ENCODE data around the gene PDIA5.

DNA sequence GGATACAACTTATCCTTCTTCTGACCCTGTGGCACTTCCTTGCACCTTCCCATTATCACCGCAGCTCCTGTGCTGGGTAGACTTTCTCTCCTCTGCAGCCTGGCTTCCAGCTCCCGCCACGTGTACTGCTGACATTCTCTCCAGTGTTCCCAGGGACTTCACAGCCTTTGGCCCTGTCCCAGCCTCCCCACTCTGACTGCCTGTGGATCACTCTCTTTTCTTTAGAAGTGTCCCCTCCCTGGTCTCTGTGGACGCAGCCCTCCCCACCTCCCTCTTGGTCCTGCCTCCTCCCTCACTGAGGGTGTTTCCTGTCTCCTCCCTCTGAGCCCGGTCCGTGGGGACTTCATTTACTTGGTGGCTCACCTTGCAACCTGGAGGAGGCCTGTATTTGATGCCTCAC, 17.4 kb downstream of the PDIA5 start:
- no peak for TF ChIP-seq EZH2 (IDR thresholded peaks at IDR 0.05; ENCODE audit: borderline replicate concordance, insufficient read depth, low read length, poor library complexity, severe bottlenecking)
- TF ChIP-seq, protein P1, sequence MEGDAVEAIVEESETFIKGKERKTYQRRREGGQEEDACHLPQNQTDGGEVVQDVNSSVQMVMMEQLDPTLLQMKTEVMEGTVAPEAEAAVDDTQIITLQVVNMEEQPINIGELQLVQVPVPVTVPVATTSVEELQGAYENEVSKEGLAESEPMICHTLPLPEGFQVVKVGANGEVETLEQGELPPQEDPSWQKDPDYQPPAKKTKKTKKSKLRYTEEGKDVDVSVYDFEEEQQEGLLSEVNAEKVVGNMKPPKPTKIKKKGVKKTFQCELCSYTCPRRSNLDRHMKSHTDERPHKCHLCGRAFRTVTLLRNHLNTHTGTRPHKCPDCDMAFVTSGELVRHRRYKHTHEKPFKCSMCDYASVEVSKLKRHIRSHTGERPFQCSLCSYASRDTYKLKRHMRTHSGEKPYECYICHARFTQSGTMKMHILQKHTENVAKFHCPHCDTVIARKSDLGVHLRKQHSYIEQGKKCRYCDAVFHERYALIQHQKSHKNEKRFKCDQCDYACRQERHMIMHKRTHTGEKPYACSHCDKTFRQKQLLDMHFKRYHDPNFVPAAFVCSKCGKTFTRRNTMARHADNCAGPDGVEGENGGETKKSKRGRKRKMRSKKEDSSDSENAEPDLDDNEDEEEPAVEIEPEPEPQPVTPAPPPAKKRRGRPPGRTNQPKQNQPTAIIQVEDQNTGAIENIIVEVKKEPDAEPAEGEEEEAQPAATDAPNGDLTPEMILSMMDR (IDR thresholded peaks at IDR 0.05; ENCODE audit: poor library complexity, severe bottlenecking), result no peak
- TF ChIP-seq TAF1 (IDR thresholded peaks at IDR 0.05; ENCODE audit: low read depth), result no peak
- no peak for TF ChIP-seq RAD21 (conservative IDR thresholded peaks at IDR 0.05)
- TF ChIP-seq MXI1 (conservative IDR thresholded peaks at IDR 0.05; ENCODE audit: poor library complexity, severe bottlenecking), result no peak
- TF ChIP-seq POLR2AphosphoS5 (IDR thresholded peaks at IDR 0.05), result no peak
- no peak for TF ChIP-seq SMC3 (conservative IDR thresholded peaks at IDR 0.05; ENCODE audit: poor library complexity)
- TF ChIP-seq EP300 (conservative IDR thresholded peaks at IDR 0.05; ENCODE audit: poor library complexity, severe bottlenecking), result no peak
- TF ChIP-seq, protein P2, sequence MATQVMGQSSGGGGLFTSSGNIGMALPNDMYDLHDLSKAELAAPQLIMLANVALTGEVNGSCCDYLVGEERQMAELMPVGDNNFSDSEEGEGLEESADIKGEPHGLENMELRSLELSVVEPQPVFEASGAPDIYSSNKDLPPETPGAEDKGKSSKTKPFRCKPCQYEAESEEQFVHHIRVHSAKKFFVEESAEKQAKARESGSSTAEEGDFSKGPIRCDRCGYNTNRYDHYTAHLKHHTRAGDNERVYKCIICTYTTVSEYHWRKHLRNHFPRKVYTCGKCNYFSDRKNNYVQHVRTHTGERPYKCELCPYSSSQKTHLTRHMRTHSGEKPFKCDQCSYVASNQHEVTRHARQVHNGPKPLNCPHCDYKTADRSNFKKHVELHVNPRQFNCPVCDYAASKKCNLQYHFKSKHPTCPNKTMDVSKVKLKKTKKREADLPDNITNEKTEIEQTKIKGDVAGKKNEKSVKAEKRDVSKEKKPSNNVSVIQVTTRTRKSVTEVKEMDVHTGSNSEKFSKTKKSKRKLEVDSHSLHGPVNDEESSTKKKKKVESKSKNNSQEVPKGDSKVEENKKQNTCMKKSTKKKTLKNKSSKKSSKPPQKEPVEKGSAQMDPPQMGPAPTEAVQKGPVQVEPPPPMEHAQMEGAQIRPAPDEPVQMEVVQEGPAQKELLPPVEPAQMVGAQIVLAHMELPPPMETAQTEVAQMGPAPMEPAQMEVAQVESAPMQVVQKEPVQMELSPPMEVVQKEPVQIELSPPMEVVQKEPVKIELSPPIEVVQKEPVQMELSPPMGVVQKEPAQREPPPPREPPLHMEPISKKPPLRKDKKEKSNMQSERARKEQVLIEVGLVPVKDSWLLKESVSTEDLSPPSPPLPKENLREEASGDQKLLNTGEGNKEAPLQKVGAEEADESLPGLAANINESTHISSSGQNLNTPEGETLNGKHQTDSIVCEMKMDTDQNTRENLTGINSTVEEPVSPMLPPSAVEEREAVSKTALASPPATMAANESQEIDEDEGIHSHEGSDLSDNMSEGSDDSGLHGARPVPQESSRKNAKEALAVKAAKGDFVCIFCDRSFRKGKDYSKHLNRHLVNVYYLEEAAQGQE (IDR thresholded peaks at IDR 0.05; ENCODE audit: borderline replicate concordance), result no peak
